Vagina (tissue), 2 donors: ENCODE measurements around the gene PLK3. TPM values are rescaled to one million over a fixed set of nuclear protein-coding genes. Genes with fewer than 3 reads are reported as not detected.

Experiments used
- DNase-seq, 2 donors: peaks; one replicate each; pipeline ENCODE4 v3.0.0-alpha.2; 2017; ENCODE audit errors: extremely low spot score in 2 of 2
- H3K27ac ChIP-seq: fragments of 200-600 bp; sonication (generic); one replicate; pipeline ENCODE4 v1.5.1; 2019
- H3K27me3 ChIP-seq: fragments of 200-600 bp; sonication (generic); one replicate; pipeline ENCODE4 v1.5.1; 2019
- H3K36me3 ChIP-seq, 2 donors: fragments of 200-600 bp; sonication (generic); one replicate each; pipeline ENCODE4 v1.5.1; 2017 to 2019
- H3K4me1 ChIP-seq: fragments of 200-600 bp; sonication (generic); one replicate; pipeline ENCODE4 v1.5.1; 2019
- H3K4me3 ChIP-seq, 2 donors: fragments of 200-600 bp; sonication (generic); 1 replicate in 1 of 2; 2 replicates in 1 of 2; pipeline ENCODE4 v1.5.1; 2016 to 2019
- H3K9me3 ChIP-seq: fragments of 200-600 bp; sonication (generic); one replicate; pipeline ENCODE4 v1.5.1; 2019
- POLR2A ChIP-seq, 2 donors: fragments of 450-650 bp; IDR thresholded peaks; one replicate each; pipeline ENCODE4 v1.6.1; 2017; ENCODE audit warnings: antibody characterized with exemption in 2 of 2, mild to moderate bottlenecking in 2 of 2, moderate library complexity in 2 of 2
- POLR2AphosphoS5 ChIP-seq, 2 donors: sonication (generic); formaldehyde crosslinking; IDR thresholded peaks; one replicate each; pipeline ENCODE4 v1.9.0; 2017; ENCODE audit warnings: antibody characterized with exemption in 2 of 2, mild to moderate bottlenecking in 2 of 2, low read depth in 1 of 2; ENCODE audit not compliant: insufficient read depth in 1 of 2
- intact Hi-C: fragments of 100-400 bp; cut with DNase I; formaldehyde crosslinking; loops from one replicate; pipeline ENCODE4 v1.15.1; 2023
- total RNA-seq: library from RNA; depleted of rRNA; stranded (reverse); fragments of >200 nt; gene quantifications from one replicate; pipeline ENCODE4 v1.2.3, GENCODE V29; 2016
- TF ChIP-seq, protein P1 (sequence below), 3 experiments: fragments of 450-650 bp in 2 of 3; fragments of 200-600 bp in 1 of 3; sonication (generic) in 1 of 3; IDR thresholded peaks; one replicate each; pipeline ENCODE4 v1.5.1; 2017 to 2019; ENCODE audit warnings: antibody characterized with exemption in 3 of 3, mild to moderate bottlenecking in 2 of 3, moderate library complexity in 2 of 3

Gene PLK3
- total RNA-seq, 1 donor from 2014 or later, result 77.6 TPM

DNA sequence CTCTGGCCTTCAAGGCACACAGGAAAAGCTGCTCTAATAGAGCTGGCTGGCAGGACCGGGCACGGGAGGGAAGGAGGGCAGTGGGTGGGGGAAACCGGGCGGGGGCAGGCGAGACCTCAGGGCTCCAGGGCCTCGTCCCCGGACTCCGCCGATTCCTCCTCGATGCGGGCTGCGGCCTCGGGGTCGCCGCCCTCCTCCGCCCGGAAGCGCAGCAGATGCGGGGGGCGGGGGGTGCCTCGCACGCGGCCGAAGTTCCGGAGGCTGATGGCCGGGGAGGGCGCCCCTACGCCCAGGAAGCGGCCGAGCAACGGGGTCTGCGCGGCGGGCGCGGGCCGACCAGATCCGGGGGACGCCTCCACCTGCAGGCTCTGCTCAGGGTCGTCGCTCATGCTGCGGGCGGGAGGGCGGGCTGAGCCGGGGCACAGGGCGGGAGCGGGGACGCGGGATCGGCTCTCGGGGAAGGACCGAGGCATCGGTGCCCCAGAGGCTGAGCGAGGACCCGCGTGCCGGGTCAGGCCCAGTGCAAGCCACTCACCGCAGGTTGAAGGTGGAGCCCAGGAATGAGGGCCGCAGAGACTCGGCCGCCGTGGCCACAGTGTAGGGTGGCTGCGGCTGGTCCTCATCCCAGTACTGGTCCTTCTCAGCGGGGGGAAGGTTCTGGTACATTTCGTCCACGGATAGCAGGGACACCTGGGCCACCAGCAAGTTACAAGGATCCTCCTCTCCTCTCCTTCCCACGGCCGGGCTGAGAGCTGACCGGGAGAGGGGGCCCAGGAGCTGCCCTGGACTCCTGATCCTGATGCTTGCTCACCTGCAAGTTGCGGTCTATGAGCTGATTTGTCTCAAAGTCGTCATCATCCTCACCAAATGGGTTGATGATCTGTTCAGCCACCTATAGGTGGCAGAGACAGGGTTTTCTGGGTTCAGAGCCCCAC lies 15.8 kb upstream of the PLK3 start:
- TF ChIP-seq POLR2A (IDR thresholded peaks at IDR 0.05), result no peak
- TF ChIP-seq, protein P1, sequence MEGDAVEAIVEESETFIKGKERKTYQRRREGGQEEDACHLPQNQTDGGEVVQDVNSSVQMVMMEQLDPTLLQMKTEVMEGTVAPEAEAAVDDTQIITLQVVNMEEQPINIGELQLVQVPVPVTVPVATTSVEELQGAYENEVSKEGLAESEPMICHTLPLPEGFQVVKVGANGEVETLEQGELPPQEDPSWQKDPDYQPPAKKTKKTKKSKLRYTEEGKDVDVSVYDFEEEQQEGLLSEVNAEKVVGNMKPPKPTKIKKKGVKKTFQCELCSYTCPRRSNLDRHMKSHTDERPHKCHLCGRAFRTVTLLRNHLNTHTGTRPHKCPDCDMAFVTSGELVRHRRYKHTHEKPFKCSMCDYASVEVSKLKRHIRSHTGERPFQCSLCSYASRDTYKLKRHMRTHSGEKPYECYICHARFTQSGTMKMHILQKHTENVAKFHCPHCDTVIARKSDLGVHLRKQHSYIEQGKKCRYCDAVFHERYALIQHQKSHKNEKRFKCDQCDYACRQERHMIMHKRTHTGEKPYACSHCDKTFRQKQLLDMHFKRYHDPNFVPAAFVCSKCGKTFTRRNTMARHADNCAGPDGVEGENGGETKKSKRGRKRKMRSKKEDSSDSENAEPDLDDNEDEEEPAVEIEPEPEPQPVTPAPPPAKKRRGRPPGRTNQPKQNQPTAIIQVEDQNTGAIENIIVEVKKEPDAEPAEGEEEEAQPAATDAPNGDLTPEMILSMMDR (IDR thresholded peaks at IDR 0.05), result no peak
- no peak for TF ChIP-seq POLR2AphosphoS5 (IDR thresholded peaks at IDR 0.05; ENCODE audit: insufficient read depth in 1 of 2, low read depth in 1 of 2)
- no peaks in the 10 kb centered on the region for H3K9me3 ChIP-seq
- H3K27me3 ChIP-seq, result no peaks in the 10 kb centered on the region
- peaks cover 0 to 16% of the 10 kb centered on the region in 2 donors for H3K36me3 ChIP-seq
- peak overlapping the region; percentile 51 to 57 for H3K4me3 ChIP-seq
- DNase-seq, result no peak
- intact Hi-C loops, result loop anchor here (5.0 kb wide), 1 partner anchor 203 kb away; the partner anchor contains the start of gene EIF2B3
- peak overlapping the region; percentile 50 for H3K27ac ChIP-seq
- H3K4me1 ChIP-seq, result peaks cover 33% of the 10 kb centered on the region

GRCh38 chr1:44785029-44785380 lies 15.2 kb upstream of the PLK3 start:
- Histone ChIP-seq H3K4me3 (peak overlapping the region in 1 of 2 donors; percentile 57), H3K9me3 (no peaks in the 10 kb centered on the region), H3K36me3 (peaks cover 0 to 9% of the 10 kb centered on the region in 2 donors), H3K27me3 (no peaks in the 10 kb centered on the region), H3K27ac (no peak overlapping the region), H3K4me1 (peaks cover 33% of the 10 kb centered on the region)
- intact Hi-C loops, result loop anchor here (5.0 kb wide), 1 partner anchor 202 kb away; the partner anchor contains the start of gene EIF2B3
- TF ChIP-seq, protein P1 (IDR thresholded peaks at IDR 0.05), result no peak
- TF ChIP-seq POLR2A (IDR thresholded peaks at IDR 0.05) (no peak), POLR2AphosphoS5 (IDR thresholded peaks at IDR 0.05; ENCODE audit: insufficient read depth in 1 of 2, low read depth in 1 of 2) (no peak)
- DNase-seq, result no peak

DNA sequence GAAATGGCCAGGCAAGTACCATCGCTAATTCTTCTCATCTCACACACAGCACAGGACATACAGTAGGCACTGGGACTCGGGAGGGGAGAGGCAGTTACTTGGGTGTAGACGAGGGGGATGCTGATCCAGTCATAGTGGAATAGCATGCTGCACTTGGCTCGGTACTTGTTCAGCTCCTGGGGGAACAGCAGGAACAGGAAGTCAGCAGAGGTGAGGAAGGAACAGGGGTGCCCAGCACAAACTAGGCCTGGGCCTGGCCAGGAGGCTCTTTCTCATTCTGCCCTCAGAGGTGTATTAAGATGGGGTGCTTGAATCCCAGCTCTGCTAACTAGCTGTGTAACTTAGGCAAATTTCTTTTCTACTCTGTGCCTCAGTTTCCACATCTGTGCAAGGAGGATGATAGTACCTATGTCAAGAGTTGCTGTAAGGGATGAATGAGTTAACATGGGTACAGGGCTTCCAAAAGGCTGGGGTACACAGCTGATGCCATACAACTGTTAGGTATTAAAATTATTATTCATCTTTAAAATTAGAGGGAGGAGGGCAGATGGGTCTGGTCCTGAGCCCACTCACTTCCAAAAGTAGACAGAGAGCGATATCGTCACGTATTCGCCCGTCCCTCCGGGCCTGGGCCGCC lies 14.6 kb upstream of the PLK3 start:
- H3K27ac ChIP-seq, result peak overlapping the region; percentile 66
- H3K4me1 ChIP-seq, result peaks cover 33% of the 10 kb centered on the region
- intact Hi-C loops, result loop anchor here (5.0 kb wide), 1 partner anchor 202 kb away; the partner anchor contains the start of gene EIF2B3
- no peak for TF ChIP-seq POLR2A (IDR thresholded peaks at IDR 0.05)
- TF ChIP-seq, protein P1 (IDR thresholded peaks at IDR 0.05), result no peak
- TF ChIP-seq POLR2AphosphoS5 (IDR thresholded peaks at IDR 0.05; ENCODE audit: insufficient read depth in 1 of 2, low read depth in 1 of 2), result no peak
- peaks cover 0 to 5% of the 10 kb centered on the region in 2 donors for H3K36me3 ChIP-seq
- no peaks in the 10 kb centered on the region for H3K27me3 ChIP-seq
- peak overlapping the region; percentile 48 to 66 for H3K4me3 ChIP-seq
- DNase-seq, result no peak
- no peaks in the 10 kb centered on the region for H3K9me3 ChIP-seq

GRCh38 chr1:44786138-44786840 lies 13.9 kb upstream of the PLK3 start:
- peaks cover 33% of the 10 kb centered on the region for H3K4me1 ChIP-seq
- H3K4me3 ChIP-seq, result peak overlapping the region; percentile 48 to 66
- no peaks in the 10 kb centered on the region for H3K9me3 ChIP-seq
- peak overlapping the region; percentile 66 for H3K27ac ChIP-seq
- no peaks in the 10 kb centered on the region for H3K36me3 ChIP-seq
- TF ChIP-seq POLR2AphosphoS5 (IDR thresholded peaks at IDR 0.05; ENCODE audit: insufficient read depth in 1 of 2, low read depth in 1 of 2), result peak; percentile 58 to 78
- TF ChIP-seq, protein P1 (IDR thresholded peaks at IDR 0.05), result peak; percentile 96 to 97 (median 96)
- TF ChIP-seq POLR2A (IDR thresholded peaks at IDR 0.05), result no peak
- H3K27me3 ChIP-seq, result no peaks in the 10 kb centered on the region
- intact Hi-C loops, result loop anchor here (5.0 kb wide), 1 partner anchor 201 kb away; the partner anchor contains the start of gene EIF2B3
- DNase-seq, result no peak
